Esophagus squamous epithelium (tissue), 4 donors: ENCODE data around the gene SEC24C.

Experiments used
- CTCF ChIP-seq, 6 experiments: fragments of 450-650 bp in 4 of 6; fragments of 200-600 bp in 2 of 6; sonication (generic) in 2 of 6; IDR thresholded peaks; one replicate each; pipeline ENCODE4 v1.5.1; 2016 to 2019; ENCODE audit warnings: antibody characterized with exemption in 6 of 6, mild to moderate bottlenecking in 4 of 6, moderate library complexity in 4 of 6
- POLR2A ChIP-seq, 4 donors: fragments of 450-650 bp; IDR thresholded peaks; one replicate each; pipeline ENCODE4 v1.6.1; 2017; ENCODE audit warnings: antibody characterized with exemption in 4 of 4, mild to moderate bottlenecking in 4 of 4, moderate library complexity in 3 of 4

DNA sequence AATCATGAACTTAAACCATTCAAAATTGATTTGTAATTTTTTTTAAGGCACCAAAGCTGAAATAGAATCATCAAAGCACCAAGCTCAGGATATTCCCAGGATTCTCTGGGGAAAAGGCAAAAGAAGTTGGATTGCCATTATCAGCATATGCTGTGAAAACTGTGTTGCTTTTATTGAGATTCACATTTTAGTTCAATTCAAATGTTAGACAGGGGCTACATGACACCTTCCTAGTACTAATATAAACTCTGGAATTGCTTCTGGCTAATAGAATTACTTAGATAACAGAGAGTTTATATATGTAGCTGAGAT is 71.5 kb downstream of the SEC24C start:
- TF ChIP-seq CTCF (IDR thresholded peaks at IDR 0.05) (no peak), POLR2A (IDR thresholded peaks at IDR 0.05) (no peak)
